NT2/D1 (cell line): Measurements from ENCODE around the gene FAM107B.

Experiments used
- SUZ12 ChIP-seq: IDR thresholded peaks from 2 replicates; pipeline ENCODE4 v1.6.1; 2011; ENCODE audit not compliant: insufficient read length, insufficient read depth; ENCODE audit errors: extremely low read depth
- YY1 ChIP-seq: IDR thresholded peaks from 2 replicates; pipeline ENCODE4 v1.6.1; 2011; ENCODE audit not compliant: insufficient read length, insufficient read depth
- ZNF274 ChIP-seq: IDR thresholded peaks from 2 replicates; pipeline ENCODE4 v1.6.1; 2011; ENCODE audit warnings: mild to moderate bottlenecking, low read depth, low read length

- no peak for TF ChIP-seq ZNF274
- no peak for TF ChIP-seq YY1
- TF ChIP-seq SUZ12: no peak
Observed at GRCh38 chr10:14618674-14619073, 156.0 kb downstream of the FAM107B start.
